NB4 (cell line): ENCODE measurements around the gene PAOX.

Experiments
- MAX ChIP-seq: IDR thresholded peaks from 2 replicates; pipeline ENCODE4 v1.6.1; 2011; ENCODE audit warnings: low read depth, low read length
- MYC ChIP-seq: IDR thresholded peaks from 2 replicates; pipeline ENCODE4 v1.6.1; 2011; ENCODE audit warnings: low read depth, low read length
- POLR2A ChIP-seq: IDR thresholded peaks from 2 replicates; pipeline ENCODE4 v1.6.1; 2011; ENCODE audit warnings: mild to moderate bottlenecking; ENCODE audit not compliant: insufficient read length; ENCODE audit errors: extremely low read depth
- TF ChIP-seq, protein P1 (sequence below): IDR thresholded peaks from one replicate; pipeline ENCODE4 v1.5.1; 2012; ENCODE audit warnings: low read depth, low read length

GRCh38 chr10:133354672-133355240 lies 24.3 kb upstream of the PAOX start:
- TF ChIP-seq MAX, result no peak
- TF ChIP-seq, protein P1, sequence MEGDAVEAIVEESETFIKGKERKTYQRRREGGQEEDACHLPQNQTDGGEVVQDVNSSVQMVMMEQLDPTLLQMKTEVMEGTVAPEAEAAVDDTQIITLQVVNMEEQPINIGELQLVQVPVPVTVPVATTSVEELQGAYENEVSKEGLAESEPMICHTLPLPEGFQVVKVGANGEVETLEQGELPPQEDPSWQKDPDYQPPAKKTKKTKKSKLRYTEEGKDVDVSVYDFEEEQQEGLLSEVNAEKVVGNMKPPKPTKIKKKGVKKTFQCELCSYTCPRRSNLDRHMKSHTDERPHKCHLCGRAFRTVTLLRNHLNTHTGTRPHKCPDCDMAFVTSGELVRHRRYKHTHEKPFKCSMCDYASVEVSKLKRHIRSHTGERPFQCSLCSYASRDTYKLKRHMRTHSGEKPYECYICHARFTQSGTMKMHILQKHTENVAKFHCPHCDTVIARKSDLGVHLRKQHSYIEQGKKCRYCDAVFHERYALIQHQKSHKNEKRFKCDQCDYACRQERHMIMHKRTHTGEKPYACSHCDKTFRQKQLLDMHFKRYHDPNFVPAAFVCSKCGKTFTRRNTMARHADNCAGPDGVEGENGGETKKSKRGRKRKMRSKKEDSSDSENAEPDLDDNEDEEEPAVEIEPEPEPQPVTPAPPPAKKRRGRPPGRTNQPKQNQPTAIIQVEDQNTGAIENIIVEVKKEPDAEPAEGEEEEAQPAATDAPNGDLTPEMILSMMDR, result no peak
- no peak for TF ChIP-seq POLR2A
- no peak for TF ChIP-seq MYC
